KOPT-K1 (cell line): ENCODE data around the gene CACNA1G.

Source experiments
- H3K27ac ChIP-seq: fragments of 200-600 bp; sonication (generic); 2 replicates; pipeline ENCODE4 v1.5.1; 2016; ENCODE audit warnings: antibody characterized with exemption, mild to moderate bottlenecking, low read depth, low read length; ENCODE audit not compliant: poor library complexity, severe bottlenecking
- H3K36me3 ChIP-seq: fragments of 200-600 bp; sonication (generic); 2 replicates; pipeline ENCODE4 v1.5.1; 2017; ENCODE audit warnings: antibody characterized with exemption, mild to moderate bottlenecking, low read length, moderate library complexity; ENCODE audit not compliant: insufficient read depth
- H3K9me3 ChIP-seq: fragments of 200-600 bp; sonication (generic); 2 replicates; pipeline ENCODE4 v1.5.1; 2017; ENCODE audit warnings: antibody characterized with exemption, low read length, mild to moderate bottlenecking; ENCODE audit not compliant: insufficient read depth, poor library complexity, severe bottlenecking

Gene CACNA1G

GRCh38 chr17:50668838-50669581, 108.5 kb downstream of the CACNA1G start:
- Histone ChIP-seq H3K27ac (no peak overlapping the region), H3K36me3 (no peaks in the 10 kb centered on the region), H3K9me3 (no peaks in the 10 kb centered on the region)

- Histone ChIP-seq H3K27ac (no peak overlapping the region), H3K36me3 (no peaks in the 10 kb centered on the region), H3K9me3 (no peaks in the 10 kb centered on the region)
Measured at GRCh38 chr17:50672071-50672470, 111.6 kb downstream of the CACNA1G start.

GRCh38 chr17:50672831-50673551, 112.5 kb downstream of the CACNA1G start:
- H3K27ac ChIP-seq = no peak overlapping the region
- no peaks in the 10 kb centered on the region for H3K36me3 ChIP-seq
- H3K9me3 ChIP-seq = no peaks in the 10 kb centered on the region

GRCh38 chr17:50675190-50675589, 114.7 kb downstream of the CACNA1G start:
- H3K27ac ChIP-seq = no peak overlapping the region
- H3K36me3 ChIP-seq = no peaks in the 10 kb centered on the region
- no peaks in the 10 kb centered on the region for H3K9me3 ChIP-seq

GRCh38 chr17:50675627-50676026, 115.1 kb downstream of the CACNA1G start:
- Histone ChIP-seq H3K27ac (no peak overlapping the region), H3K36me3 (no peaks in the 10 kb centered on the region), H3K9me3 (no peaks in the 10 kb centered on the region)

GRCh38 chr17:50676065-50676975, 115.8 kb downstream of the CACNA1G start:
- H3K9me3 ChIP-seq = no peaks in the 10 kb centered on the region
- H3K27ac ChIP-seq = no peak overlapping the region

More at GRCh38 chr17:50676065-50676975, 115.8 kb downstream of the CACNA1G start:
- no peaks in the 10 kb centered on the region for H3K36me3 ChIP-seq
